Ishikawa (cell line): ENCODE measurements around the gene TMEM106B.

Experiments
- CEBPB ChIP-seq: IDR thresholded peaks from 2 replicates; pipeline ENCODE4 v1.6.1; 2012
- CREB1 ChIP-seq: IDR thresholded peaks from 2 replicates; pipeline ENCODE4 v1.6.1; 2012; ENCODE audit warnings: low read depth
- EGR1 ChIP-seq: IDR thresholded peaks from 2 replicates; pipeline ENCODE4 v1.6.1; 2012
- EP300 ChIP-seq: IDR thresholded peaks from 2 replicates; pipeline ENCODE4 v1.6.1; 2012; ENCODE audit warnings: borderline replicate concordance
- FOXM1 ChIP-seq: IDR thresholded peaks from 2 replicates; pipeline ENCODE4 v1.6.1; 2012; ENCODE audit warnings: low read depth, borderline replicate concordance
- NFIC ChIP-seq: IDR thresholded peaks from 2 replicates; pipeline ENCODE4 v1.6.1; 2012
- RAD21 ChIP-seq: IDR thresholded peaks from 2 replicates; pipeline ENCODE4 v1.6.1; 2012; ENCODE audit warnings: low read depth
- REST ChIP-seq: IDR thresholded peaks from 2 replicates; pipeline ENCODE4 v1.6.1; 2012; ENCODE audit warnings: low read depth, mild to moderate bottlenecking
- TAF1 ChIP-seq: IDR thresholded peaks from 2 replicates; pipeline ENCODE4 v1.6.1; 2012; ENCODE audit warnings: low read depth, mild to moderate bottlenecking
- TCF12 ChIP-seq: IDR thresholded peaks from 2 replicates; pipeline ENCODE4 v1.6.1; 2012; ENCODE audit warnings: low read depth
- TEAD4 ChIP-seq: IDR thresholded peaks from 2 replicates; pipeline ENCODE4 v1.6.1; 2012
- YY1 ChIP-seq: IDR thresholded peaks from 2 replicates; pipeline ENCODE4 v1.6.1; 2012; ENCODE audit warnings: low read depth
- ZBTB7A ChIP-seq: IDR thresholded peaks from 2 replicates; pipeline ENCODE4 v1.6.1; 2012; ENCODE audit warnings: low read depth
- TF ChIP-seq, protein P1 (sequence below): IDR thresholded peaks from 2 replicates; pipeline ENCODE4 v1.6.1; 2012
- TF ChIP-seq, protein P2 (sequence below): IDR thresholded peaks from 2 replicates; pipeline ENCODE4 v1.6.1; 2012

Gene TMEM106B

DNA sequence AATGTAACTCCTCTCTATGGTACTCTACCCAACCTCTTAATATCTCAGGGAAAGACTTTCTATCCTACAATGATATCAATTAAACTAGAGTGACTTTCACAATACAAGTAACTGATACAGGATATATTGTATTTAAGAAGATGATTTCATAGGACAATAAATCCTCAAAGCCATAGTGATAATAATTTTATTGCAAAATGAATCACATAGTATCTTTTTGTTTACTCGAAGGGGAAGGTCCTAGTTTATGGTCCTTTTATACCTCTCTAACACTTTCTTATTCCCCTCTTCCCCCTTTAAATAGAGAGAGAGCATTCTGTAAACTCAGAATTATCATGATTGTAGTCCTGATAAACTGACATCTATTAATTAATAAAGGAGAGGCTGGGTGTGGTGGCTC lies 56.4 kb downstream of the TMEM106B start:
- TF ChIP-seq, protein P1, sequence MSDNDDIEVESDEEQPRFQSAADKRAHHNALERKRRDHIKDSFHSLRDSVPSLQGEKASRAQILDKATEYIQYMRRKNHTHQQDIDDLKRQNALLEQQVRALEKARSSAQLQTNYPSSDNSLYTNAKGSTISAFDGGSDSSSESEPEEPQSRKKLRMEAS = no peak
- TF ChIP-seq EP300 = no peak
- no peak for TF ChIP-seq EGR1
- no peak for TF ChIP-seq FOXM1
- no peak for TF ChIP-seq CEBPB
- no peak for TF ChIP-seq TCF12
- TF ChIP-seq NFIC = no peak
- TF ChIP-seq, protein P2, sequence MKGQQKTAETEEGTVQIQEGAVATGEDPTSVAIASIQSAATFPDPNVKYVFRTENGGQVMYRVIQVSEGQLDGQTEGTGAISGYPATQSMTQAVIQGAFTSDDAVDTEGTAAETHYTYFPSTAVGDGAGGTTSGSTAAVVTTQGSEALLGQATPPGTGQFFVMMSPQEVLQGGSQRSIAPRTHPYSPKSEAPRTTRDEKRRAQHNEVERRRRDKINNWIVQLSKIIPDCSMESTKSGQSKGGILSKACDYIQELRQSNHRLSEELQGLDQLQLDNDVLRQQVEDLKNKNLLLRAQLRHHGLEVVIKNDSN = no peak
- no peak for TF ChIP-seq REST
- TF ChIP-seq TEAD4 = no peak
- no peak for TF ChIP-seq CREB1
- TF ChIP-seq RAD21 = no peak

DNA sequence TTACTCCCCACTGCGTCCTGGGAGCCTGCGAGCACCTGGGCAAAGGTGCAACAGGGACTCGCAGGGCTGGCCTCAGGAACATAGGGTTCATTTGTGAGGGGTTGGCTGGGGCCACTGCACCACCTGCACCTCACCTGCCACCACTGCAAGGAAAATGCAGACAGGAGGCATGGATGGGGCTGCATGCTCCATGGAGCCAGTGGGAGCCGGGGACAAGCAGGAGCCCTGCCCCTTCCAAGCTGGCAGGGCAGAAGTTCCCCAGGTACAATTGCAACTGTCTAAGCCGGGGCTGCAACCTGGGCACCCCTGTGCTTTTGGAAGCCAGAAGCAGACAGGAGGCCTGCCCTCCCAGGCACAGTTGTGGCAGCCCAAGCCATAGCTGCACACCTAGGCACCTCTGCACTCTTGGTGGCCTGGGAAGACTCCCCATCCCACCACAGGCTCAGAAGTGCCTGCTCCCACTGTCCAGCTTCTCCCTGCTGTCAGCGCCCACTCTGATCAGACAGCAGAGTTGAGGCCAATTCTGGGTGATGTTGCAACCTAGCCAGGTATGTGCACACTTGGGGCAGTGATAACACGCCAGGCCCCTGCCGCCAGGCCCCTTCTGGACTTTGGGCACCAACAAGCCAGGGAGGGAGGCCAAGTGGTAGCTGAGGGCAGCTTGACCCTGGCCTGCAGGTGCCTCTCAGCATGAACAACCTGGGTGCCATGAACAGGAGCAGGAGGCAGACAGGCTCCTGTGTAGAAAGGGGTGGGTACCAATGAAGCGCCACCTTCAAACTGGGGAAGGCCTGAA lies 58.2 kb downstream of the TMEM106B start:
- TF ChIP-seq NFIC = no peak
- TF ChIP-seq REST = no peak
- TF ChIP-seq CEBPB = no peak
- no peak for TF ChIP-seq EP300
- TF ChIP-seq TAF1 = no peak
- TF ChIP-seq YY1 = no peak
- no peak for TF ChIP-seq EGR1
- TF ChIP-seq, protein P2 = no peak
- TF ChIP-seq ZBTB7A = no peak
- TF ChIP-seq FOXM1 = no peak
- no peak for TF ChIP-seq RAD21
- TF ChIP-seq TEAD4 = no peak
- no peak for TF ChIP-seq TCF12
- no peak for TF ChIP-seq CREB1
- TF ChIP-seq, protein P1 = no peak

DNA sequence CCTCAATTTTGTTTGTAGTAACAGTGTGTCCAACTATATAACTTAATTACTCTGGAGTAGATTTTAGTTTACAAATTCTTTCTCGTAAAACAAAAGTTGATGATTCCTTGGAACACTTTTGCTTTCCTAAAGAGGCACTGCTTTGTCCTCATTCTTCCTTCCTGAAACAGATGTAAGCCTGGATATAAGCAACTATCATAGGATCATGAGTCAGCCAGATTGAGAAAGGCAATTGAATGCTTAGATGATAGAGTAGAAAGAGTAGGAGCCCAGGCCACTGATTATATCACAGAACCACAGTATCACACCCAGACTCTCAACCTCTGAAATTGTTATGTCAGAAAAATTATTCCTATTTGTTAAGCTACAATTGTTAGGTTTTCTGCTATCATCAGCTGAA lies 69.9 kb downstream of the TMEM106B start:
- TF ChIP-seq REST = no peak
- no peak for TF ChIP-seq EGR1
- TF ChIP-seq CEBPB = no peak
- TF ChIP-seq RAD21 = no peak
- no peak for TF ChIP-seq TEAD4
- no peak for TF ChIP-seq EP300
- TF ChIP-seq FOXM1 = no peak
- TF ChIP-seq TCF12 = no peak
- TF ChIP-seq, protein P2 = no peak
- TF ChIP-seq TAF1 = no peak
- no peak for TF ChIP-seq ZBTB7A

GRCh38 chr7:12287901-12288300 lies 76.8 kb downstream of the TMEM106B start:
- TF ChIP-seq CEBPB = no peak
- TF ChIP-seq YY1 = no peak
- TF ChIP-seq FOXM1 = no peak
- no peak for TF ChIP-seq CREB1
- TF ChIP-seq ZBTB7A = no peak
